Measurements from ENCODE around the gene SLC25A1.

- TF ChIP-seq CTCF (IDR thresholded peaks at IDR 0.05), result no peak
- TF ChIP-seq SIN3A (IDR thresholded peaks at IDR 0.05; ENCODE audit: borderline replicate concordance, insufficient read depth, low read depth, low read length), result no peak
Observed at GRCh38 chr22:19196841-19197612, 18.5 kb upstream of the SLC25A1 start.

All from Panc1 (cell line).